ENCODE results near the gene PDE12. TPM values are rescaled to one million over a fixed set of nuclear protein-coding genes. Genes with fewer than 3 reads are reported as not detected.

PDE12 gene
- total RNA-seq, 1 donor from 2014 or later, result 15.4 TPM

GRCh38 chr3:57586778-57587177, 30.7 kb downstream of the PDE12 start:
- H3K9me3 Mint-ChIP-seq (ENCODE audit: low read depth), result no peaks in the 10 kb centered on the region
- TF ChIP-seq CTCF (IDR thresholded peaks at IDR 0.05; ENCODE audit: unreplicated experiment), result no peak
- peaks cover 13% of the 10 kb centered on the region for H3K36me3 Mint-ChIP-seq (ENCODE audit: insufficient read depth)
- peaks cover 24% of the 10 kb centered on the region for H3K4me1 Mint-ChIP-seq (ENCODE audit: low read depth)
- no peak for DNase-seq (ENCODE audit: low spot score, unreplicated experiment)
- H3K4me3 Mint-ChIP-seq (ENCODE audit: low read depth), result no peak overlapping the region
- H3K27ac Mint-ChIP-seq, result peak overlapping the region; percentile 73
- H3K27me3 Mint-ChIP-seq, result no peaks in the 10 kb centered on the region

GRCh38 chr3:57587905-57588304, 31.8 kb downstream of the PDE12 start:
- no peaks in the 10 kb centered on the region for H3K9me3 Mint-ChIP-seq (ENCODE audit: low read depth)
- peaks cover 21% of the 10 kb centered on the region for H3K4me1 Mint-ChIP-seq (ENCODE audit: low read depth)
- DNase-seq (ENCODE audit: low spot score, unreplicated experiment), result no peak
- no peak overlapping the region for H3K4me3 Mint-ChIP-seq (ENCODE audit: low read depth)
- TF ChIP-seq CTCF (IDR thresholded peaks at IDR 0.05; ENCODE audit: unreplicated experiment), result no peak
- no peaks in the 10 kb centered on the region for H3K27me3 Mint-ChIP-seq
- H3K27ac Mint-ChIP-seq, result peak overlapping the region; percentile 24
- H3K36me3 Mint-ChIP-seq (ENCODE audit: insufficient read depth), result peaks cover 11% of the 10 kb centered on the region

GRCh38 chr3:57592306-57592705, 36.2 kb downstream of the PDE12 start:
- no peaks in the 10 kb centered on the region for H3K9me3 Mint-ChIP-seq (ENCODE audit: low read depth)
- peaks cover 14% of the 10 kb centered on the region for H3K36me3 Mint-ChIP-seq (ENCODE audit: insufficient read depth)
- no peaks in the 10 kb centered on the region for H3K27me3 Mint-ChIP-seq
- no peak for TF ChIP-seq CTCF (IDR thresholded peaks at IDR 0.05; ENCODE audit: unreplicated experiment)
- H3K4me3 Mint-ChIP-seq (ENCODE audit: low read depth), result no peak overlapping the region
- peak overlapping the region; percentile 45 for H3K27ac Mint-ChIP-seq
- H3K4me1 Mint-ChIP-seq (ENCODE audit: low read depth), result peaks cover 25% of the 10 kb centered on the region
- DNase-seq (ENCODE audit: low spot score, unreplicated experiment), result no peak

- no peaks in the 10 kb centered on the region for H3K27me3 Mint-ChIP-seq
- H3K9me3 Mint-ChIP-seq (ENCODE audit: low read depth), result no peaks in the 10 kb centered on the region
- peak overlapping the region; percentile 100 for H3K27ac Mint-ChIP-seq
- no peak for DNase-seq (ENCODE audit: low spot score, unreplicated experiment)
- TF ChIP-seq CTCF (IDR thresholded peaks at IDR 0.05; ENCODE audit: unreplicated experiment), result no peak
- peaks cover 10% of the 10 kb centered on the region for H3K36me3 Mint-ChIP-seq (ENCODE audit: insufficient read depth)
- H3K4me3 Mint-ChIP-seq (ENCODE audit: low read depth), result peak overlapping the region; percentile 92
- H3K4me1 Mint-ChIP-seq (ENCODE audit: low read depth), result peaks cover 32% of the 10 kb centered on the region
Measured at GRCh38 chr3:57594144-57594543, 38.1 kb downstream of the PDE12 start.

GRCh38 chr3:57594576-57594975, 38.5 kb downstream of the PDE12 start:
- Mint-ChIP-seq H3K27ac (peak overlapping the region; percentile 100), H3K4me1 (ENCODE audit: low read depth) (peaks cover 35% of the 10 kb centered on the region), H3K9me3 (ENCODE audit: low read depth) (no peaks in the 10 kb centered on the region), H3K36me3 (ENCODE audit: insufficient read depth) (peaks cover 10% of the 10 kb centered on the region), H3K4me3 (ENCODE audit: low read depth) (peak overlapping the region; percentile 92), H3K27me3 (no peaks in the 10 kb centered on the region)
- TF ChIP-seq CTCF (IDR thresholded peaks at IDR 0.05; ENCODE audit: unreplicated experiment), result no peak
- no peak for DNase-seq (ENCODE audit: low spot score, unreplicated experiment)

Data from progenitor cell of endocrine pancreas (in vitro differentiated cells).